NOMO-1 treated with DMSO at 0.1 percent for 48 hours (cell line): ENCODE data around the gene ZNF862.
"Not testable (repeated sequence)": the region's sequence is repeated elsewhere in the genome, so short reads cannot be mapped to it uniquely, and the experiment has no call there.

Experiments used
- DNase-seq: peaks from one replicate; lab custom pipeline; 2025; ENCODE audit not compliant: unreplicated experiment; lab: John Stamatoyannopoulos, UW

ZNF862 gene

GRCh38 chr7:149823631-149824199, 14.5 kb upstream of the ZNF862 start:
- no peak for DNase-seq

- no peak for DNase-seq
Measured at GRCh38 chr7:149824301-149824741, 13.9 kb upstream of the ZNF862 start.

- DNase-seq, result no peak
Measured at GRCh38 chr7:149824748-149825566, 13.2 kb upstream of the ZNF862 start.

- DNase-seq, result no peak
Measured at GRCh38 chr7:149825567-149826343, 12.4 kb upstream of the ZNF862 start.

GRCh38 chr7:149826344-149827088, 11.7 kb upstream of the ZNF862 start:
- no peak for DNase-seq

GRCh38 chr7:149827089-149827981, 10.8 kb upstream of the ZNF862 start:
- DNase-seq, result no peak

- no peak for DNase-seq
Measured at GRCh38 chr7:149828357-149829309, 9.5 kb upstream of the ZNF862 start.

- not testable (repeated sequence) for DNase-seq
Measured at GRCh38 chr7:149830527-149830926, 7.6 kb upstream of the ZNF862 start.

GRCh38 chr7:149830997-149831740, 7.0 kb upstream of the ZNF862 start:
- no peak for DNase-seq

- no peak for DNase-seq
Measured at GRCh38 chr7:149831741-149832219, 6.4 kb upstream of the ZNF862 start.

GRCh38 chr7:149832332-149833041, 5.7 kb upstream of the ZNF862 start:
- DNase-seq, result no peak

- DNase-seq, result no peak
Measured at GRCh38 chr7:149833495-149834130, 4.6 kb upstream of the ZNF862 start.

- DNase-seq, result no peak
Measured at GRCh38 chr7:149834601-149835000, 3.6 kb upstream of the ZNF862 start.

GRCh38 chr7:149836434-149836833, 1.7 kb upstream of the ZNF862 start:
- no peak for DNase-seq

GRCh38 chr7:149837564-149838223, 481 bp upstream of the ZNF862 start:
- no peak for DNase-seq

GRCh38 chr7:149838992-149839408, 825 bp downstream of the ZNF862 start:
- no peak for DNase-seq
